Placental epithelial cell (primary cell): ENCODE data around the gene SDS. TPM values are rescaled to one million over a fixed set of nuclear protein-coding genes. Genes with fewer than 3 reads are reported as not detected.

ENCODE experiments used
- total RNA-seq: library from RNA; depleted of rRNA; stranded (reverse); fragments of >200 nt; gene quantifications from 2 replicates; pipeline ENCODE4 v1.2.3, GENCODE V29; 2012

The SDS gene, protein sequence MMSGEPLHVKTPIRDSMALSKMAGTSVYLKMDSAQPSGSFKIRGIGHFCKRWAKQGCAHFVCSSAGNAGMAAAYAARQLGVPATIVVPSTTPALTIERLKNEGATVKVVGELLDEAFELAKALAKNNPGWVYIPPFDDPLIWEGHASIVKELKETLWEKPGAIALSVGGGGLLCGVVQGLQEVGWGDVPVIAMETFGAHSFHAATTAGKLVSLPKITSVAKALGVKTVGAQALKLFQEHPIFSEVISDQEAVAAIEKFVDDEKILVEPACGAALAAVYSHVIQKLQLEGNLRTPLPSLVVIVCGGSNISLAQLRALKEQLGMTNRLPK
- total RNA-seq, result not detected in 2 replicates

DNA sequence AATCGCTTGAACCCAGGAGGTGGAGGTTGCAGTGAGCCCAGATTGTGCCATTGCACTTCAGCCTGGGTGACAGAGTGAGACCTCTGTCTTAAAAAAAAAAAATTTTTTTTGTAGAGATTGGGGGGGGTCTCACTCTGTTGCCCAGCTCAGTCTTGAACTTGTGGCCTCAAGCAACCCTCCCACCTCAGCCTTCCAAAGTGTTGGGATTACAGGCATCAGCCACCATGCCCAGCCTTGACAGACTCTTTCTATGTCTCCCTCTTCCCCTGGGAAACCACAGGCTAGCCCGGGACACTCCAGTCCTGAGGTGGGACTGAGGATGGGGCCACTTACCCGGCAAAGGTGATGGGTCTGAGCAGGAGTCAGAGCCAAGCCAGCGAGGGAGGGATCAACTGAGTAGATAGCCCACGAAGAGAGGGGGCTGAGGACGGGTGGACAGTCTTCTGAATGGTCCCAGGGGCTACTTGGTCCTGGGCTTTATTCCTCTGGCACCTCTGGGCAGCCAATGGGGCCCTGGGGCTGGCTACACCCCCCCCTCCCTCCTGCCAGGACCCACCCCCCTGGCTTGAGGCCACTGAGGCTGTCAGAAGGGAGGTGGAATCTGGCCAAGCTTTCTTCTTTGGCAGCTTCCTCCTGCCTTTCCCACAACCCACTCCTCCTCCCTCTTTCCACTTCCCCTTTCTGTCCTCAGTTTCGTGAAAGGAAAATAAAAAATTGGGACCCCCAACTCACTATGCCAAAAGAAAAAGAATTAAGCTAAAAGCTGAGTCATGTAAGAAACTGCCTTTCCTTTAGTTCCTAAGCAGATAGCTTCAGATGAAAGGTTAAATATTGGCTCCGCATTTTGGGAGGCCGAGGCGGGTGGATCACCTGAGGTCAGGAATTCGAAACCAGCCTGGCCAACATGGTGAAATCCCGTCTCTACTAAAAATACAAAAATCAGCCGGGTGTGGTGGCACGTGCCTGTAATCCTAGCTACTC, at the start of gene SDS:
SDS (minus strand) TSS at position 453 of the 981 bp plus-strand sequence. CDS start 4,179 bp downstream, outside the sequence.

DNA sequence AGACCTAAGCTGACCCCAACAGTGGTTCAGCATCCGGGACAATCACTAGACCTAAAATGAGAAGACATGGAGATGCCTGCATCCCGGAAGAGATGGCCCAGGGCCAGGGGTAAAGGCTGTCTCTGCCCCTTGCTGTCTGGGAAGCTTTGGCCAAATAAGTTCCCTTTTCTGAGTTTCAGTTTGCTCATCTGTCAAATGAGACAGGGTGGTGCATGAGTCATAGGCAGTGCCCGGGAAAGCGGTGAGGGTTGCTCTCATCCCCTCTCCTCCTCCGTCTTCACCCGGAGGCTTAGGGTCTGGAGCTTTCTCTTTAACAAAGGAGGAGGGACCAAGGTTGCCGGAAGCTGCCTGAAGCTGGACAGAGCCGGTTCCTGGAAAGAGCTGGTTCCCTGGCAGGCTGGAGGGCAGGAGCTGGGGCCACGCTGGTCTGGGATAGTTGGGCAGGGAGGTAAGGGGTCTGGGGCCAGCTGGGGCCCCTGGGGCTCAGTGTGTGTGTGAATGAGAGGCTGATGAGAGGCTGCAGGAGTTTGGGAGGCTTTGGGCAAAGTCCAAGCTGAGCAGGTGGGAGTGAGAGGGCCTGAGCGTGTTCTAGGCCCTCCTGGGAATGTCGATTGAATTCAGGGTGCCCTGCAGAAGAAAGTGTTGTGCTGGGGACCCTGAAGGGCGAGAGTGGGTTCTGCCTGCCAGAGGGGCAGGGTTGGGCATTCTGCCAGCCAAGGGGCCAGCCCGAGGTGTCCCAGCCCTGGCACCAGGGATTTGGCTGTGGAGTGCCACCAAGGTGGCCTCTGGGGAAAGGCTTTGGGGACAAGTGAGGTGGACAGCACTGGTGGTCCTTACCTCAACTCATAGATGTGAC, 18.6 kb upstream of the SDS start, which contains the start of gene SDSL:
SDSL (plus strand) TSS at position 351 of the 856 bp plus-strand sequence. CDS start 5,603 bp downstream, outside the sequence.

DNA sequence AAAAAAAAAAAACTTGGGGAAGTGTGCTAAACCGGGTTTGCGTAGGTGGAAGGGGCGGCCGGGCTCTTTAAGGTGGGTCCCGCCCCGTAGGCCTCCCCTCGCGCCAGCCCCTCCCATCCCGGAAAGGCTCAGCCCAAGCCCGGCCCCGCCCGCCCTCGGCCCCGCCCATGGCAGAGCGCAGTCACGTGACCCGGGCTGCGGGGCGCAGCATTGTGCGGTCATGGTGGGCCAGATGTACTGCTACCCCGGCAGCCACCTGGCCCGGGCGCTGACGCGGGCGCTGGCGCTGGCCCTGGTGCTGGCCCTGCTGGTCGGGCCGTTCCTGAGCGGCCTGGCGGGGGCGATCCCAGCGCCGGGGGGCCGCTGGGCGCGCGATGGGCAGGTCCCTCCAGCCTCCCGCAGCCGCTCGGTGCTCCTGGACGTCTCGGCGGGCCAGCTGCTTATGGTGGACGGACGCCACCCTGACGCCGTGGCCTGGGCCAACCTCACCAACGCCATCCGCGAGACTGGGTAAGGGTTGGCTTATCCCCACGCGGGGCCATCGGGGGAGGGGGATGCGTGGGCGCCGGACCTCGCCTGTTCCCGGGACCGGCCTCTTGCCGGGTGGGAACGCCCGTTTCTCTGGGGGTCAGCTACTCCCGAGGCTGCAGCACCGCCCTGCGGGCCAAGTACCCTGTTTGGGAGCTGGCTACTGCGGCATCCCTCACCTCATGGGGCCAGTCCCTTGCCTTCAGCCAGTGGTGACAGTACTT, 45.1 kb downstream of the SDS start, which contains the start of gene PLBD2:
PLBD2 (plus strand) TSS at position 207 of the 752 bp plus-strand sequence; CDS start at position 221, 14 bp downstream.

Other genes starting within 250 kb of the SDS start
- 44.0 and 53.5 TPM in 2 replicates for gene DDX54, start 218.4 kb downstream of the SDS start, total RNA-seq
- gene RITA1, start 218.2 kb downstream of the SDS start, total RNA-seq, result 11.4 and 20.4 TPM in 2 replicates
- 14.4 and 29.4 TPM in 2 replicates for gene TPCN1, start 182.4 kb downstream of the SDS start, total RNA-seq
- gene SLC8B1, start 68.8 kb downstream of the SDS start, total RNA-seq, result 13.4 and 19.6 TPM in 2 replicates
- gene PLBD2, start 45.3 kb downstream of the SDS start, total RNA-seq, result 20.8 and 31.0 TPM in 2 replicates
- 4.9 and 5.1 TPM in 2 replicates for gene SDSL, start 18.5 kb upstream of the SDS start, total RNA-seq
- under 0.01 and 1.2 TPM in 2 replicates for gene LHX5, start 68.0 kb upstream of the SDS start, total RNA-seq